Measurements from ENCODE around the gene HEATR3.

HEATR3 gene

DNA sequence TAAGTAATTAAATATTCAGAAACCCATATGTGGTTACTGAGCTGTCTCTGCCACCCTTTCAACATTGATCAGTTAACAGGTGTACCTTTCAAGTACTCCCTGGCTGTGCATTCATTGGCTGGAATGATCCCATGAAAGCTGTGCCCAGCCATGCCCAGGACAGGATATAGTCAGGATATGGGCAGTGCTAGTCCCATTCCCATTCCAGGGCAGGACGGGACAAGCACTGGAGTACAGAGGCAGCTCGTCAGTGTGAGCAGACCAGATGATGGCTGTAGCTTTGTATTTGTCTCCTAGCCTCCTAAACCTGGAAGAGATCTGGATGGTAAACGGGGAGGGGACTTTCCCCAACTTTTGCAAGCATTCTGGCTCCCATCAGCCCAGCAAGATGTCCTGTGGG is 22.5 kb downstream of the HEATR3 start:
- DNase-seq (ENCODE audit: low spot score), result peak; percentile 44
- ChIA-PET CTCF (no interaction called here), POLR2A (ENCODE audit: low non-redundant PET) (interaction anchor here (0.6 to 0.8 kb wide), 2 partner anchors 10 to 67 kb away, joined by 3 to 4 read pairs; no protein-coding TSS in a partner anchor)
- TF ChIP-seq, protein P1, sequence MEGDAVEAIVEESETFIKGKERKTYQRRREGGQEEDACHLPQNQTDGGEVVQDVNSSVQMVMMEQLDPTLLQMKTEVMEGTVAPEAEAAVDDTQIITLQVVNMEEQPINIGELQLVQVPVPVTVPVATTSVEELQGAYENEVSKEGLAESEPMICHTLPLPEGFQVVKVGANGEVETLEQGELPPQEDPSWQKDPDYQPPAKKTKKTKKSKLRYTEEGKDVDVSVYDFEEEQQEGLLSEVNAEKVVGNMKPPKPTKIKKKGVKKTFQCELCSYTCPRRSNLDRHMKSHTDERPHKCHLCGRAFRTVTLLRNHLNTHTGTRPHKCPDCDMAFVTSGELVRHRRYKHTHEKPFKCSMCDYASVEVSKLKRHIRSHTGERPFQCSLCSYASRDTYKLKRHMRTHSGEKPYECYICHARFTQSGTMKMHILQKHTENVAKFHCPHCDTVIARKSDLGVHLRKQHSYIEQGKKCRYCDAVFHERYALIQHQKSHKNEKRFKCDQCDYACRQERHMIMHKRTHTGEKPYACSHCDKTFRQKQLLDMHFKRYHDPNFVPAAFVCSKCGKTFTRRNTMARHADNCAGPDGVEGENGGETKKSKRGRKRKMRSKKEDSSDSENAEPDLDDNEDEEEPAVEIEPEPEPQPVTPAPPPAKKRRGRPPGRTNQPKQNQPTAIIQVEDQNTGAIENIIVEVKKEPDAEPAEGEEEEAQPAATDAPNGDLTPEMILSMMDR (conservative IDR thresholded peaks at IDR 0.05; ENCODE audit: low read depth), result no peak
- peak overlapping the region; percentile 64 for H3K27ac ChIP-seq

DNA sequence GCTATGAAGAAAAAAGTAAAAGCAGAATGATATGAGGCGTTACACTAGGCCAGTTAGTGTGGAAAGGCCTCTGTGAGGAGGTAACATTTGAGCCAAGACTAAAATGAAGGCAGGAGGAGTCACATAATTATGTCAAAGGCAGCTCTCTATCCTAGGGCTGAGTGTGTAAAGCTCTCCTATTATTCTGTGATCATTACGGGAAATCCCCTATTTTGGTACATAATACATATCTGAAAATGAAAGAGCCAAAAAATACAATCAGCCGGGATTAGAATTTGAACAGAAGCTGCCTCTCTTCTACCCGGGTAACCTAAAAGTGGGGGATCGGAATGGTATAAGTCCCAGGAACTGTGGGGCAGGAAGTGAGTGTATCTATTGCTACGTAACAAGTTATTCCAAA is 27.1 kb downstream of the HEATR3 start:
- DNase-seq (ENCODE audit: low spot score), result no peak
- ChIA-PET CTCF (no interaction called here), POLR2A (ENCODE audit: low non-redundant PET) (no interaction called here)
- TF ChIP-seq, protein P1 (conservative IDR thresholded peaks at IDR 0.05; ENCODE audit: low read depth), result no peak
- no peak overlapping the region for H3K27ac ChIP-seq

DNA sequence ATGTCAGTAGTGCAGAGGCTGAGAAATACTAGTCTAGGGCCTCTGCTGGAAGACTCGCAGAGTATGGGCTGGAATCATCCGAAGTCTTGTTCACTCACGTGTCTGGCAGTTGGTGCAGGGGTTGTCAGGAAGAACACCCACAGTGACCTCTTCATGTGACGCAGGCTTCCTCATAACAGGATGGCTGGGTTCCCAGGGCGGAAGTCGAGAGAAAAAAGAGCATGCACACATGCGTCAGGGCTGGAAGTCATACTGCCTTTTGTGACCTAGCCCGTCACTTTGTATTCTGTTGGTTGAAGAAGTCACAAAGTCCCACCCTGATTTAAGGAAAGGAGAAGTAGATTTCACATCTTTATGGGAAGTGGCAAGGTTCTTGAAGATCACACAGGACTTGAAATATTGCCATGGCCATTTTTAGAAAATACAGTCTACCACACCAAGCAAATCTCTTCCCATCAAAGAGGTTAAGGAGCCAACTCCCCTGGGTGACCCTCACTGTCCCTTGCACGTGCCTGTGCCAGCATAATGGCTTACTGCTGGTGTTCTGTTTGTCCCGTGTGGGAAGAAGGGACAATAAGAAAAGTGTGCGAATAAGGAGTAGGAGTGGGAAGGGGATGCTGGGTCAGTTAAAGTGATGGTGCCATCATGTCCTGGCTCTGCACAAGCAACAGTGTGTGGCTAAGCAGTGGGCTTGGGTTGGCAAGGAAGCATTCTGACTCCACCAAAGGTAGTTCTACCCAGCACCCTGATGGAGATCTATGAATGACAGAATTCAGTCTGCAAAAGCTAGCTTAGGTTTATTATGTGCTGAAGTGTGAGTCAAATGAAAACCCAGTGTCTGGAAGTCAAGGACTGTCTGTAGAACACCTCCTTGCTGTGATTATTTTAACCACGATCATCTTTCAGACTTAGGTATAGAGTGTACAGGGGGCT is 28.1 kb downstream of the HEATR3 start:
- H3K27ac ChIP-seq, result no peak overlapping the region
- ChIA-PET CTCF (no interaction called here), POLR2A (ENCODE audit: low non-redundant PET) (no interaction called here)
- TF ChIP-seq, protein P1 (conservative IDR thresholded peaks at IDR 0.05; ENCODE audit: low read depth), result no peak
- no peak for DNase-seq (ENCODE audit: low spot score)

DNA sequence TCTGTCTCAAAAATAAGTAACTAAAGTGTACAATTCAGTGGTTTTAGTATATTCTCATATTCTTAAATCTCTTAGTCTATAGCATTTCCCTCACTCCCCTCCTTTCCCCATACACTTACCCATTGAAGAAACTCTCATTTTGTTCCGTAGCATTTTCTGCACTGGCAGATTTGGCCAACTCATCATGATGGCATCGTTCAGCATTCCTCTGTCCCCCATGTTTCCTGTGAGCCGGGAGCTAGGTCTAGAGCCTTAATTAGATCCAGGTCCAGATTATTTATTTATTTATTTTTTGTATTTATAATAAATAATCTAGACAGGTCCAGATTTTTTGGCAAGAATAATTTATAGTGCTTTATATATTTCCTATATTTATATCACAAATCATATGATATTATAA is 31.0 kb downstream of the HEATR3 start:
- ChIA-PET POLR2A (ENCODE audit: low non-redundant PET) (no interaction called here), CTCF (no interaction called here)
- H3K27ac ChIP-seq, result no peak overlapping the region
- TF ChIP-seq, protein P1 (conservative IDR thresholded peaks at IDR 0.05; ENCODE audit: low read depth), result no peak
- no peak for DNase-seq (ENCODE audit: low spot score)

DNA sequence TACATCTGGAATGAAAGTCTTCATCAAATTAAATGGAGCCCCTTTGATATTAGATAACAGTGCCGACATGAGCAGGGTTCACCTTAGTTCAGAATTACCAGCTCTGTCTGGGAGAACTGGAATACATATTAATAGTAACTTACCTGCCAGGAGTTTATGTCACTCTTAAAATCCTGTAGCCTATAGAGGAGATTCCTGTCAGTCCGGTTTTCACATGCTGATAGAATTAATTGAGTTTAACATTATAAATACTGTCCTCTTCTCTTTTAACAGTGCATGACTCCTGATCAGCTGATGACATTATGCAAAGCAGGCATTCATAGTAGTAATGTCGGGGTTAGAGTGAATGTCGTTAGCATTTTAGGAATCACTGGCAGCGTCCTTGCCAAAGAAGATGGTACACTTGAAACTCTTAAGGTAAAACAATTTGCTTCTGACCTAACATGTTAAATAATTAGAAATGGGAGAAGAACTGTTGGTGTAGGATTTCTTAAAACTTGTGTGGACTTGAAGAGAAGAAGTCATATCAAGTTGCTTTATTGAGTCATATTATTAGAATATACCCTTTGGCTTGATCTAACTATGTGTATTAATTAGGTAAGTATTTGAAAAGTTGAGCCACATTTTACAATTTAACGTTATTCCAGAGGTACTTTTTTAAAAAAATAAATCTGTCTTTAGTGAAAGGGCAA is 34.3 kb downstream of the HEATR3 start:
- DNase-seq (ENCODE audit: low spot score), result peak; percentile 39
- TF ChIP-seq, protein P1 (conservative IDR thresholded peaks at IDR 0.05; ENCODE audit: low read depth), result no peak
- CTCF ChIA-PET, result no interaction called here
- H3K27ac ChIP-seq, result no peak overlapping the region
- POLR2A ChIA-PET (ENCODE audit: low non-redundant PET), result no interaction called here

DNA sequence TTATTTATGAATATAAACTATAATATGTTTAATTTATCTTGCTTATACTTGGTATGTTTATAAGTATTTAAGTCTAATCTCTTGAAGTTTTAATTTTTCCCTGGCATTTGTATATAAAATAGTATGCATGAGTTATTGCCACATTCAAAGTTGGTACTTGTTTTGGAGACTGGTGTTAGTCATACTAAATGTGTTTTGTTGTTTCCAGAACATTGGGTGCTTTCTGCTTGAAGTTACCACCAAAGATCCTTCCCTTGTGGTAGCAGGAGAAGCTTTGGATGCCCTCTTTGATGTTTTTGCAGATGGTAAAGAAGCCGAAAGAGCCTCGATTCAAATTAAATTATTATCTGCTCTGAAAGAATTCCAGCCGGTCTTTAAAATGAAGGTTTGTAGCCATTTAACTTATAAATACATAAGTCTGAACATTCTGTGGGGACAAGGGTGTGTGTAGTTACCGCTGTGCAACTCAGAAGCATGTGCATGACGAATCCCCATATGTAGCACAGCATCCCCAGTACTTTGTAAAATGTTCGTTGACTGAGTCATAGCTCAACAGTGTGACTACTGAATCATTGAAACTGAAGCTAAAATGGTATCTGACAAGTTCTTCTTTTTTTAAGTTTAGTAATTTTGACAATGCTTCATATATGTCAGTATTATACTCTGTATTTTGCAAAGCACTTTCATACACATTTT is 36.4 kb downstream of the HEATR3 start:
- TF ChIP-seq, protein P1 (conservative IDR thresholded peaks at IDR 0.05; ENCODE audit: low read depth), result no peak
- DNase-seq (ENCODE audit: low spot score), result peak; percentile 36
- H3K27ac ChIP-seq, result no peak overlapping the region
- ChIA-PET POLR2A (ENCODE audit: low non-redundant PET) (no interaction called here), CTCF (interaction anchor here (0.6 kb wide), 2 partner anchors 21 to 40 kb away, joined by 3 read pairs; no protein-coding TSS in a partner anchor)

Measured in RWPE1 (cell line).